H1 (cell line): Measurements from ENCODE around the gene HSD11B1L. TPM values are rescaled to one million over a fixed set of nuclear protein-coding genes. Genes with fewer than 3 reads are reported as not detected.

ENCODE experiments used
- BACH1 ChIP-seq: IDR thresholded peaks from 2 replicates; pipeline ENCODE4 v1.6.1; 2012; ENCODE audit warnings: low read length, improper control_type of control experiment
- HDAC6 ChIP-seq: IDR thresholded peaks from one replicate; pipeline ENCODE4 v1.7.1; 2012; ENCODE audit warnings: low read depth, mild to moderate bottlenecking, inconsistent platforms, low read length, moderate library complexity
- KDM5A ChIP-seq: fragments of 200-600 bp; IDR thresholded peaks from 2 replicates; pipeline ENCODE4 v1.7.1; 2012; ENCODE audit warnings: mild to moderate bottlenecking, low read length, inconsistent platforms, mixed read lengths
- polyA plus RNA-seq, 7 experiments: library from polyadenylated mRNA; depleted of rRNA in 3 of 7; stranded (reverse) in 5 of 7; unstranded in 2 of 7; fragments of >200 nt in 5 of 7; fragments of 200-250 nt in 2 of 7; gene quantifications; 1 replicate in 5 of 7; 2 replicates in 1 of 7; 4 replicates in 1 of 7; pipeline versions ENCODE4 v1.2.1 to v1.2.3, GENCODE V29; 2011 to 2013; ENCODE audit warnings: missing spikeins in 2 of 7, mixed read lengths in 2 of 7
- total RNA-seq: library from RNA; stranded (reverse); fragmentation: NEBNext Ultra II Directional; extraction: Animal tissue kit (Norgen Biotek cat#: 25700); gene quantifications from 2 replicates; pipeline ENCODE4 v1.2.1, GENCODE V29; 2021

The HSD11B1L gene
- total and polyA plus RNA-seq, 2 of the 8 experiments (the other 6 are each of a cell fraction or from before 2014, with no cell fraction given) = 8.2 to 20.6 TPM

GRCh38 chr19:5635427-5635826 is 45.4 kb upstream of the HSD11B1L start (continued):
- TF ChIP-seq HDAC6 (no peak), KDM5A (no peak), BACH1 (no peak)
